Heart left ventricle (tissue), 13 donors: Measurements from ENCODE around the gene FCN3.

Source experiments
- CTCF ChIP-seq, 12 donors: fragments of 200-600 bp; sonication (generic) in 4 of 12; IDR thresholded peaks; one replicate each; pipeline versions ENCODE4 v1.5.0 to v1.8.0; 2018 to 2022; ENCODE audit warnings: antibody characterized with exemption in 12 of 12, mild to moderate bottlenecking in 5 of 12
- POLR2A ChIP-seq, 2 donors: fragments of 450-650 bp; IDR thresholded peaks; one replicate each; pipeline ENCODE4 v1.6.1; 2017; ENCODE audit warnings: antibody characterized with exemption in 2 of 2, mild to moderate bottlenecking in 2 of 2, moderate library complexity in 2 of 2
- donor health status: ischemic (EF 13 %, LVEDD 7.1; RV severe dilation, severe dysfunction).
- donor health status: DM: no; HTN: yes; CAD: no.
- donor health status: DM: no; HTN: no; CAD: no.
- donor health status: ischemic (EF 25% LVEDD 6.9; RV normal size, moderate dysfunction).
- donor health status: ischemic (EF 25% LVEDD 5.7; RV mildly dilated, moderate dysfunction).
- donor health status: ischemic (EF 35%, LVEDD 5.7; RV mildly dilated, moderate dysfunction).
- donor health status: nonischemic (EF 11% LVEDD 7.7; RV severe dilation, severe dysfunction).
- donor health status: DM: yes; HTN: yes; CAD: no.
- donor health status: PGD.
- donor health status: ischemic (EF 29% LVEDD 5.4; RV normal size, mild dysfunction).
- donor health status: nonischemic (EF 23%, LVEDD 6.1; RV moderate dilation, normal function).

- no peak for TF ChIP-seq CTCF (IDR thresholded peaks at IDR 0.05)
- TF ChIP-seq POLR2A (IDR thresholded peaks at IDR 0.05): no peak
Observed at GRCh38 chr1:27325286-27325685, 49.3 kb downstream of the FCN3 start.
